Activated naive CD8-positive, alpha-beta T cell treated with anti-CD3 and anti-CD28 coated beads, Interleukin-2, amount 50 U/mL, for 24 hours (primary cell): Measurements from ENCODE around the gene RTN4R.

Source experiments
- ATAC-seq: fragments of 150-1000 bp; cut with Tn5 transposase; one replicate; pipeline ENCODE4 v1.10.0; 2021
- DNase-seq: peaks from one replicate; pipeline ENCODE4 v3.0.0; 2021
- H3K27ac Mint-ChIP-seq: one replicate; pipeline ENCODE4 v1.8.0; 2021; ENCODE audit warnings: mild to moderate bottlenecking, mixed read lengths
- H3K27me3 Mint-ChIP-seq: one replicate; pipeline ENCODE4 v1.8.0; 2021; ENCODE audit warnings: mixed read lengths
- H3K36me3 Mint-ChIP-seq: one replicate; pipeline ENCODE4 v1.8.0; 2021; ENCODE audit warnings: low read depth, mixed read lengths
- H3K4me1 Mint-ChIP-seq: one replicate; pipeline ENCODE4 v1.8.0; 2021; ENCODE audit warnings: mixed read lengths
- H3K4me3 Mint-ChIP-seq: one replicate; pipeline ENCODE4 v1.8.0; 2021; ENCODE audit warnings: mild to moderate bottlenecking, moderate library complexity, mixed read lengths
- H3K9me3 Mint-ChIP-seq: one replicate; pipeline ENCODE4 v1.8.0; 2021; ENCODE audit warnings: mixed read lengths

The RTN4R gene

GRCh38 chr22:20232781-20233180, 35.3 kb downstream of the RTN4R start:
- no peak overlapping the region for H3K4me3 Mint-ChIP-seq
- H3K27ac Mint-ChIP-seq, result no peak overlapping the region
- no peak for ATAC-seq
- H3K27me3 Mint-ChIP-seq, result no peaks in the 10 kb centered on the region
- no peaks in the 10 kb centered on the region for H3K36me3 Mint-ChIP-seq
- H3K4me1 Mint-ChIP-seq, result no peaks in the 10 kb centered on the region
- no peaks in the 10 kb centered on the region for H3K9me3 Mint-ChIP-seq
- no peak for DNase-seq

- Mint-ChIP-seq H3K27ac (no peak overlapping the region), H3K36me3 (no peaks in the 10 kb centered on the region), H3K9me3 (no peaks in the 10 kb centered on the region), H3K4me1 (no peaks in the 10 kb centered on the region), H3K4me3 (no peak overlapping the region), H3K27me3 (no peaks in the 10 kb centered on the region)
- ATAC-seq (no peak), DNase-seq (no peak)
Observed at GRCh38 chr22:20232237-20232598, 35.9 kb downstream of the RTN4R start.

GRCh38 chr22:20231514-20232236, 36.4 kb downstream of the RTN4R start:
- Mint-ChIP-seq H3K4me3 (no peak overlapping the region), H3K36me3 (no peaks in the 10 kb centered on the region), H3K27ac (no peak overlapping the region), H3K9me3 (no peaks in the 10 kb centered on the region), H3K27me3 (no peaks in the 10 kb centered on the region), H3K4me1 (no peaks in the 10 kb centered on the region)
- ATAC-seq, result no peak
- no peak for DNase-seq

- H3K27ac Mint-ChIP-seq, result no peak overlapping the region
- no peak for ATAC-seq
- no peaks in the 10 kb centered on the region for H3K4me1 Mint-ChIP-seq
- no peak overlapping the region for H3K4me3 Mint-ChIP-seq
- H3K27me3 Mint-ChIP-seq, result no peaks in the 10 kb centered on the region
- H3K36me3 Mint-ChIP-seq, result no peaks in the 10 kb centered on the region
- H3K9me3 Mint-ChIP-seq, result no peaks in the 10 kb centered on the region
- no peak for DNase-seq
Observed at GRCh38 chr22:20230777-20231420, 37.2 kb downstream of the RTN4R start.

- no peaks in the 10 kb centered on the region for H3K27me3 Mint-ChIP-seq
- no peak overlapping the region for H3K27ac Mint-ChIP-seq
- H3K4me3 Mint-ChIP-seq, result no peak overlapping the region
- DNase-seq (no peak), ATAC-seq (no peak)
- peaks cover 5% of the 10 kb centered on the region for H3K9me3 Mint-ChIP-seq
- no peaks in the 10 kb centered on the region for H3K4me1 Mint-ChIP-seq
- no peaks in the 10 kb centered on the region for H3K36me3 Mint-ChIP-seq
Observed at GRCh38 chr22:20229916-20230775, 38.0 kb downstream of the RTN4R start.

GRCh38 chr22:20228939-20229272, 39.2 kb downstream of the RTN4R start:
- Mint-ChIP-seq H3K36me3 (no peaks in the 10 kb centered on the region), H3K4me3 (no peak overlapping the region), H3K4me1 (no peaks in the 10 kb centered on the region), H3K27me3 (no peaks in the 10 kb centered on the region), H3K9me3 (peaks cover 12% of the 10 kb centered on the region), H3K27ac (no peak overlapping the region)
- DNase-seq, result no peak
- ATAC-seq, result no peak

- no peak for ATAC-seq
- Mint-ChIP-seq H3K27me3 (no peaks in the 10 kb centered on the region), H3K9me3 (peaks cover 12% of the 10 kb centered on the region), H3K4me1 (no peaks in the 10 kb centered on the region), H3K4me3 (no peak overlapping the region), H3K27ac (no peak overlapping the region), H3K36me3 (no peaks in the 10 kb centered on the region)
- DNase-seq, result no peak
Observed at GRCh38 chr22:20228055-20228938, 39.8 kb downstream of the RTN4R start.

- Mint-ChIP-seq H3K9me3 (peaks cover 12% of the 10 kb centered on the region), H3K27ac (no peak overlapping the region), H3K36me3 (no peaks in the 10 kb centered on the region), H3K4me3 (no peak overlapping the region), H3K27me3 (no peaks in the 10 kb centered on the region), H3K4me1 (no peaks in the 10 kb centered on the region)
- ATAC-seq (no peak), DNase-seq (no peak)
Observed at GRCh38 chr22:20227363-20227762, 40.8 kb downstream of the RTN4R start.

- Mint-ChIP-seq H3K4me1 (no peaks in the 10 kb centered on the region), H3K27me3 (no peaks in the 10 kb centered on the region), H3K9me3 (peaks cover 12% of the 10 kb centered on the region), H3K4me3 (no peak overlapping the region), H3K27ac (no peak overlapping the region), H3K36me3 (no peaks in the 10 kb centered on the region)
- DNase-seq, result no peak
- ATAC-seq, result no peak
Observed at GRCh38 chr22:20226760-20227350, 41.3 kb downstream of the RTN4R start.

GRCh38 chr22:20226077-20226716, 41.9 kb downstream of the RTN4R start:
- DNase-seq, result no peak
- Mint-ChIP-seq H3K9me3 (peaks cover 12% of the 10 kb centered on the region), H3K27me3 (no peaks in the 10 kb centered on the region), H3K4me3 (no peak overlapping the region), H3K27ac (no peak overlapping the region), H3K36me3 (no peaks in the 10 kb centered on the region), H3K4me1 (no peaks in the 10 kb centered on the region)
- ATAC-seq, result no peak

- DNase-seq (no peak), ATAC-seq (no peak)
- H3K4me3 Mint-ChIP-seq, result no peak overlapping the region
- H3K36me3 Mint-ChIP-seq, result no peaks in the 10 kb centered on the region
- H3K27ac Mint-ChIP-seq, result no peak overlapping the region
- peaks cover 12% of the 10 kb centered on the region for H3K9me3 Mint-ChIP-seq
- H3K27me3 Mint-ChIP-seq, result no peaks in the 10 kb centered on the region
- no peaks in the 10 kb centered on the region for H3K4me1 Mint-ChIP-seq
Observed at GRCh38 chr22:20225693-20225966, 42.5 kb downstream of the RTN4R start.

GRCh38 chr22:20224917-20225692, 43.0 kb downstream of the RTN4R start:
- Mint-ChIP-seq H3K4me3 (no peak overlapping the region), H3K9me3 (peaks cover 12% of the 10 kb centered on the region)

GRCh38 chr22:20224256-20224626, 43.9 kb downstream of the RTN4R start:
- Mint-ChIP-seq H3K9me3 (peaks cover 12% of the 10 kb centered on the region), H3K27me3 (no peaks in the 10 kb centered on the region), H3K4me1 (no peaks in the 10 kb centered on the region), H3K36me3 (no peaks in the 10 kb centered on the region), H3K27ac (no peak overlapping the region), H3K4me3 (no peak overlapping the region)
- DNase-seq, result no peak
- ATAC-seq, result no peak

More at GRCh38 chr22:20224917-20225692, 43.0 kb downstream of the RTN4R start:
- Mint-ChIP-seq H3K36me3 (no peaks in the 10 kb centered on the region), H3K27me3 (no peaks in the 10 kb centered on the region), H3K4me1 (no peaks in the 10 kb centered on the region), H3K27ac (no peak overlapping the region)
- DNase-seq (no peak), ATAC-seq (no peak)
